ENCODE results near the gene USP5.

The USP5 gene

GRCh38 chr12:6826734-6827436 is 25.1 kb upstream of the USP5 start:
- DNase-seq = no peak

- DNase-seq = peak; percentile 81
Measured at GRCh38 chr12:6827437-6827911, 24.5 kb upstream of the USP5 start.

- DNase-seq = no peak
Measured at GRCh38 chr12:6827982-6828780, 23.8 kb upstream of the USP5 start, which contains the start of gene P3H3. Gene P3H3, plus strand, starts transcription at chr12:6828407. Its CDS starts 34 bp downstream, at chr12:6828441.

- peak; percentile 44 for DNase-seq
Measured at GRCh38 chr12:6828781-6829535, 23.0 kb upstream of the USP5 start.

GRCh38 chr12:6829536-6830220 is 22.3 kb upstream of the USP5 start:
- DNase-seq = peak; percentile 44

- no peak for DNase-seq
Measured at GRCh38 chr12:6830286-6830890, 21.6 kb upstream of the USP5 start.

- DNase-seq = no peak
Measured at GRCh38 chr12:6830999-6831398, 21.0 kb upstream of the USP5 start.

- DNase-seq = no peak
Measured at GRCh38 chr12:6831450-6831995, 20.4 kb upstream of the USP5 start.

GRCh38 chr12:6832125-6832524 is 19.8 kb upstream of the USP5 start:
- no peak for DNase-seq

- no peak for DNase-seq
Measured at GRCh38 chr12:6833189-6833890, 18.6 kb upstream of the USP5 start.

GRCh38 chr12:6834254-6834653 is 17.7 kb upstream of the USP5 start:
- no peak for DNase-seq

GRCh38 chr12:6834873-6835272 is 17.1 kb upstream of the USP5 start:
- no peak for DNase-seq

GRCh38 chr12:6836851-6837250 is 15.1 kb upstream of the USP5 start:
- no peak for DNase-seq

GRCh38 chr12:6837370-6838060 is 14.4 kb upstream of the USP5 start:
- no peak for DNase-seq

GRCh38 chr12:6838854-6839253 is 13.1 kb upstream of the USP5 start:
- no peak for DNase-seq

GRCh38 chr12:6839482-6840201 is 12.3 kb upstream of the USP5 start:
- peak; percentile 80 for DNase-seq

- no peak for DNase-seq
Measured at GRCh38 chr12:6840330-6840729, 11.6 kb upstream of the USP5 start.

- no peak for DNase-seq
Measured at GRCh38 chr12:6840761-6841515, 11.0 kb upstream of the USP5 start, which contains the start of gene GNB3. Gene GNB3, plus strand, starts transcription at chr12:6840925. Its CDS starts 363 bp downstream, at chr12:6841288.

- no peak for DNase-seq
Measured at GRCh38 chr12:6842075-6842474, 9.9 kb upstream of the USP5 start.

Measured in NCI-H1436 (cell line).